SW480 (cell line): ENCODE measurements around the gene RPL7L1.
"Not testable (repeated sequence)": the region's sequence is repeated elsewhere in the genome, so short reads cannot be mapped to it uniquely, and the experiment has no call there.

ENCODE experiments used
- DNase-seq: peaks from one replicate; pipeline ENCODE4 v3.0.0-alpha.2; 2016; ENCODE audit warnings: low spot score

The RPL7L1 gene

GRCh38 chr6:42879372-42880239, at the start of gene RPL7L1:
TSS of gene RPL7L1 (plus strand) at chr6:42879616. CDS start at chr6:42879911, 295 bp downstream.
- peak; percentile 85 for DNase-seq

GRCh38 chr6:42831237-42831636, 48.2 kb upstream of the RPL7L1 start:
- no peak for DNase-seq

GRCh38 chr6:42834056-42834455, 45.4 kb upstream of the RPL7L1 start:
- DNase-seq: no peak

- no peak for DNase-seq
These were observed 37.4 kb upstream of the RPL7L1 start for GRCh38 chr6:42841844-42842584.

- DNase-seq: no peak
These were observed 34.1 kb upstream of the RPL7L1 start for GRCh38 chr6:42845327-42845694.

- no peak for DNase-seq
These were observed 32.9 kb upstream of the RPL7L1 start for GRCh38 chr6:42846505-42846904.

GRCh38 chr6:42848700-42849099, 30.7 kb upstream of the RPL7L1 start:
- no peak for DNase-seq

- no peak for DNase-seq
These were observed 27.8 kb upstream of the RPL7L1 start for GRCh38 chr6:42851599-42851998.

GRCh38 chr6:42860036-42860435, 19.4 kb upstream of the RPL7L1 start:
- DNase-seq: no peak

GRCh38 chr6:42860481-42860880, 18.9 kb upstream of the RPL7L1 start:
- DNase-seq: no peak

GRCh38 chr6:42864602-42865001, 14.8 kb upstream of the RPL7L1 start:
- DNase-seq: no peak

GRCh38 chr6:42870145-42870936, 9.1 kb upstream of the RPL7L1 start:
- DNase-seq: no peak

GRCh38 chr6:42871711-42872110, 7.7 kb upstream of the RPL7L1 start:
- DNase-seq: no peak

- DNase-seq: no peak
These were observed 6.1 kb upstream of the RPL7L1 start for GRCh38 chr6:42873313-42873712.

GRCh38 chr6:42877695-42878094, 1.7 kb upstream of the RPL7L1 start:
- no peak for DNase-seq

- DNase-seq: not testable (repeated sequence)
These were observed 913 bp downstream of the RPL7L1 start for GRCh38 chr6:42880240-42880817.

GRCh38 chr6:42880871-42881270, 1.5 kb downstream of the RPL7L1 start:
- not testable (repeated sequence) for DNase-seq

GRCh38 chr6:42885702-42886101, 6.3 kb downstream of the RPL7L1 start:
- no peak for DNase-seq

GRCh38 chr6:42888201-42888600, 8.8 kb downstream of the RPL7L1 start:
- DNase-seq: not testable (repeated sequence)

GRCh38 chr6:42889815-42890214, 10.4 kb downstream of the RPL7L1 start:
- DNase-seq: peak; percentile 17

GRCh38 chr6:42890311-42891198, 11.1 kb downstream of the RPL7L1 start:
- DNase-seq: peak; percentile 93
